PFSK-1 (cell line): ENCODE measurements around the gene INPP5A. TPM values are rescaled to one million over a fixed set of nuclear protein-coding genes. Genes with fewer than 3 reads are reported as not detected.

Source experiments
- FOXP2 ChIP-seq: optimal IDR thresholded peaks from 2 replicates; pipeline ENCODE3; 2011; ENCODE audit warnings: borderline replicate concordance, control low read depth, inconsistent platforms; ENCODE audit not compliant: insufficient read depth; ENCODE audit errors: extremely low read length, extremely low read depth
- POLR2AphosphoS5 ChIP-seq: IDR thresholded peaks from 2 replicates; pipeline ENCODE4 v1.6.1; 2012; ENCODE audit warnings: low read depth, mild to moderate bottlenecking, control low read depth, low read length, moderate library complexity
- SIN3A ChIP-seq: IDR thresholded peaks from 2 replicates; pipeline ENCODE4 v1.6.1; 2012; ENCODE audit warnings: mild to moderate bottlenecking, low read length, moderate library complexity, borderline replicate concordance; ENCODE audit not compliant: insufficient read depth
- TAF1 ChIP-seq: IDR thresholded peaks from 2 replicates; pipeline ENCODE4 v1.6.1; 2012; ENCODE audit warnings: low read length, control low read depth, borderline replicate concordance; ENCODE audit not compliant: insufficient read depth
- polyA plus RNA-seq: library from polyadenylated mRNA; unstranded; fragments of >200 nt; gene quantifications from one replicate; pipeline ENCODE4 v1.2.1, GENCODE V29; 2012; ENCODE audit warnings: low read depth, missing spikeins; ENCODE audit not compliant: insufficient read length
- TF ChIP-seq, protein P1 (sequence below), 2 experiments: IDR thresholded peaks; 2 replicates each; pipeline versions ENCODE4 v1.6.1 to v1.8.0; 2011 to 2012; ENCODE audit warnings: low read depth in 2 of 2, low read length in 2 of 2, control low read depth in 1 of 2, inconsistent platforms in 1 of 2, mild to moderate bottlenecking in 1 of 2, moderate library complexity in 1 of 2; ENCODE audit not compliant: insufficient read depth in 1 of 2

INPP5A gene, protein sequence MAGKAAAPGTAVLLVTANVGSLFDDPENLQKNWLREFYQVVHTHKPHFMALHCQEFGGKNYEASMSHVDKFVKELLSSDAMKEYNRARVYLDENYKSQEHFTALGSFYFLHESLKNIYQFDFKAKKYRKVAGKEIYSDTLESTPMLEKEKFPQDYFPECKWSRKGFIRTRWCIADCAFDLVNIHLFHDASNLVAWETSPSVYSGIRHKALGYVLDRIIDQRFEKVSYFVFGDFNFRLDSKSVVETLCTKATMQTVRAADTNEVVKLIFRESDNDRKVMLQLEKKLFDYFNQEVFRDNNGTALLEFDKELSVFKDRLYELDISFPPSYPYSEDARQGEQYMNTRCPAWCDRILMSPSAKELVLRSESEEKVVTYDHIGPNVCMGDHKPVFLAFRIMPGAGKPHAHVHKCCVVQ
- 16.9 TPM for polyA plus RNA-seq

DNA sequence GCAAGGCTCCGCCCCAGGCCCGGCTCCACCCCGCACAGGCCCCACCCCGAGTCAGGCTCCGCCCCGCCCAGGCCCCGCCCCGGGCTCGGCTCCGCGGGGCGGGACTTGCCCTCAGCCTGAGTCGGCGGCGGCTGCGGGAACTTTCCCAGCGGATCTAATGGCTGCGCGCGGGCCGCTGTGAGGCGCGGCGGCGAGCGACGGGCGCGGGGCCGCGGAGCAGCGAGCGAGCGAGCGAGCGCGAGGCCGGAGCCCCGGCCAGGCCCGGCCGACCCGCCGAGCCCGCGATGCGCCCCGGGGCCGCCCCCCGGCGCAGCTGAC, at the start of gene INPP5A:
Gene INPP5A (plus strand): TSS at position 104 of the 318 bp plus-strand sequence. CDS start 310 bp downstream, outside the sequence.
- TF ChIP-seq POLR2AphosphoS5 (peak; percentile 37; the same call in 1 of the 2 replicates), SIN3A (no peak)

DNA sequence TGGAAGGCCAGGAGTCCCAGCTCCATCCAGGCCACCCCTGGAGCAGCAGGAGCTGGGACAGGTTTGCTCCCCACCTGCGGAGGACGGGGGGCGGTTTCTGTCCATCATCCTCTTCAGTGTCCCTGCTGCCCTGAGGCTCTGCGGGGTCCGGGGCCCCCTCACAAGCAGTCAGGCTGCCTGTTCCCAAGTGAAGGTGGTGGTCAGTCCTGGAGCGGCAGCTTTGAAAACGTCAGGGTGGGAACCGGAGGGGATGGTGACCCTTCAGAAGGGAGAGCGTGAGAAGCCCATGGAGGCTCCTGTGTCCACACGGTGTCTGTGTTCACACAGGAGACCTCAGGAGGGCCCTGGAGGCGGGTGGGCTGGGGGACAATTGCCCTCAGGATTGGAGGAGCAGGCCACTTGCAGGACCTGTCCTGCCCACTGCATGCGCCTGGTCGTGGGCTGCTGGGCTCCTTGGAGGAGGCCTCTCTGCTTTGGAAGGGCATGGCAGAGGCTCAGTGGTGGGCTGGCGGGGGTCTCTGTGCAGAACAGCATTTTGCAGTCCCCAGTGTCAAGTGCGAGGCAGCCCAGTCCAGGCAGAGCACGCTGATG, 49.3 kb upstream of the INPP5A start:
- TF ChIP-seq, protein P1, sequence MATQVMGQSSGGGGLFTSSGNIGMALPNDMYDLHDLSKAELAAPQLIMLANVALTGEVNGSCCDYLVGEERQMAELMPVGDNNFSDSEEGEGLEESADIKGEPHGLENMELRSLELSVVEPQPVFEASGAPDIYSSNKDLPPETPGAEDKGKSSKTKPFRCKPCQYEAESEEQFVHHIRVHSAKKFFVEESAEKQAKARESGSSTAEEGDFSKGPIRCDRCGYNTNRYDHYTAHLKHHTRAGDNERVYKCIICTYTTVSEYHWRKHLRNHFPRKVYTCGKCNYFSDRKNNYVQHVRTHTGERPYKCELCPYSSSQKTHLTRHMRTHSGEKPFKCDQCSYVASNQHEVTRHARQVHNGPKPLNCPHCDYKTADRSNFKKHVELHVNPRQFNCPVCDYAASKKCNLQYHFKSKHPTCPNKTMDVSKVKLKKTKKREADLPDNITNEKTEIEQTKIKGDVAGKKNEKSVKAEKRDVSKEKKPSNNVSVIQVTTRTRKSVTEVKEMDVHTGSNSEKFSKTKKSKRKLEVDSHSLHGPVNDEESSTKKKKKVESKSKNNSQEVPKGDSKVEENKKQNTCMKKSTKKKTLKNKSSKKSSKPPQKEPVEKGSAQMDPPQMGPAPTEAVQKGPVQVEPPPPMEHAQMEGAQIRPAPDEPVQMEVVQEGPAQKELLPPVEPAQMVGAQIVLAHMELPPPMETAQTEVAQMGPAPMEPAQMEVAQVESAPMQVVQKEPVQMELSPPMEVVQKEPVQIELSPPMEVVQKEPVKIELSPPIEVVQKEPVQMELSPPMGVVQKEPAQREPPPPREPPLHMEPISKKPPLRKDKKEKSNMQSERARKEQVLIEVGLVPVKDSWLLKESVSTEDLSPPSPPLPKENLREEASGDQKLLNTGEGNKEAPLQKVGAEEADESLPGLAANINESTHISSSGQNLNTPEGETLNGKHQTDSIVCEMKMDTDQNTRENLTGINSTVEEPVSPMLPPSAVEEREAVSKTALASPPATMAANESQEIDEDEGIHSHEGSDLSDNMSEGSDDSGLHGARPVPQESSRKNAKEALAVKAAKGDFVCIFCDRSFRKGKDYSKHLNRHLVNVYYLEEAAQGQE (IDR thresholded peaks at IDR 0.05; ENCODE audit: insufficient read depth in 1 of 2, low read depth in 2 of 2, low read length in 2 of 2): no peak

DNA sequence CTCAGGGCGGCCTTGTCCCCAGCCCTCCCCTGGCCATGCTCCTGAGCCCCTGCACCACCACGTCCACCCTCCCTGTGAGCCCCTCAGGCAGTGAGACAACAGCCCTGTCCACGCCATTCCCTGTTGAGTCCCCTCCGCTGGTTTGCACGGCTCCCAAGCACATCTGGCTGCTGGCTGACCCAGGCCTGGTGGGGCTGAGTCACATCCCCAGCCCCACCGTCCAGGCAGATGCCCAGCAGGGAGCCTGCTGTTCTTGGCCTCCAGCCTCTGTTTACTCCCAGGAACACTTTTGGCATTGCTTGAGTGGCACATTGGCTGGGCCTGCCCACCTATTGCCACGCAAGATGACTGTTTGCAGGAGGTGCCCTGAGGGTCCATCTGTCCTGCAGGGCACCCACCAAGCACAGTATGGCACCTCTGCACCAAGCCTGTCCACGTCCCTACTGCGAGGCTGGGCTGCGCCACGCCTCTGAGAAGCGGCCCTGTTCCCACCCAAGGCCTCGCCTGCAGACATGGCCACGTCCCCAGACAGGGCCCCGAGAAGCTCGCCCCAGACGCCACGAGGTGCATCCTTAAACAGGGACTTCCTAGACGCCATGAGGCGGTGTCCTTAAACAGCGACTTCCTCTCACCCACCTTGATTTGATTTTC, 48.4 kb upstream of the INPP5A start:
- TF ChIP-seq, protein P1 (IDR thresholded peaks at IDR 0.05; ENCODE audit: insufficient read depth in 1 of 2, low read depth in 2 of 2, low read length in 2 of 2): no peak
- TF ChIP-seq TAF1 (no peak), POLR2AphosphoS5 (no peak), SIN3A (no peak), FOXP2 (no peak)

DNA sequence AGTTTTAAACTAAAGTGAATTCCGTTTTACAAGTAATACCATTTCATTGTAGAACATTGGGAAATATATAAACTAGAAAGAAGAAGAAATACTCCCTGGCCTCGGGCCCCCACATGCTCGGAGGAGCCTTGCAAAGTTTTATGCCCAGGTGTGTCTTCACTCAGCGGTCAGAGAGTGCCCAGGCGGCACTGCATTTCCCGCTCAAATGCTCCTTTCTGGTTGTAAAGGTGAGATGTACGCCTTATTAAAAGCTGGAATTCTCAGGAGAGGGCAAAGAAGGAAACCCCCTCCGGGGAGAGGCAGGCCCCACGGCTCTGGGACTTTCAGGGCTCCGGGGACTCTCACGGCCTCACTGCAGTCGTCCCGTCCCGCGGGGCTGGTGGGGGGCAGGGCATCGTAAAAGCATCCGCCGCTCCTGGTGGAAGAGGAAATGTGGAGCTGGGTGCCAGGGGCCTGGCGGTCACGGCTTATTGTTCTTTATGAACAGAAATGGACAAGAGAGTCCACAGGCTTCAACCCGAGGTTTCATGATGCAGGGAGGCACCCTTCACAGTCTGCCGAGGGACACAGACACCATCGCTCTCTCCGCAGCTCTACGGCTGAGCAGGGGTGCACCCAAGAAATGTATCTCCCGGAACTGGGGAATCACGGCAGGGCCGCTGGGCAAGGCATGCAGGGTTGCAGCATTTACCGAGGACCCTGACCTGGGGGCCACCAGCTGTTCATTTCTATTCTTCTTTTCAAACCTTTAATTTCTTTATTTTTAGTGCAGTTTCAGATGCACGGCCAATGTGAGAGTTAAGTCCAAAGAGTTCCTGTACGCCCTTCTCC, 47.7 kb upstream of the INPP5A start:
- TF ChIP-seq, protein P1 (IDR thresholded peaks at IDR 0.05; ENCODE audit: insufficient read depth in 1 of 2, low read depth in 2 of 2, low read length in 2 of 2): no peak
- TF ChIP-seq POLR2AphosphoS5: no peak
- no peak for TF ChIP-seq TAF1

DNA sequence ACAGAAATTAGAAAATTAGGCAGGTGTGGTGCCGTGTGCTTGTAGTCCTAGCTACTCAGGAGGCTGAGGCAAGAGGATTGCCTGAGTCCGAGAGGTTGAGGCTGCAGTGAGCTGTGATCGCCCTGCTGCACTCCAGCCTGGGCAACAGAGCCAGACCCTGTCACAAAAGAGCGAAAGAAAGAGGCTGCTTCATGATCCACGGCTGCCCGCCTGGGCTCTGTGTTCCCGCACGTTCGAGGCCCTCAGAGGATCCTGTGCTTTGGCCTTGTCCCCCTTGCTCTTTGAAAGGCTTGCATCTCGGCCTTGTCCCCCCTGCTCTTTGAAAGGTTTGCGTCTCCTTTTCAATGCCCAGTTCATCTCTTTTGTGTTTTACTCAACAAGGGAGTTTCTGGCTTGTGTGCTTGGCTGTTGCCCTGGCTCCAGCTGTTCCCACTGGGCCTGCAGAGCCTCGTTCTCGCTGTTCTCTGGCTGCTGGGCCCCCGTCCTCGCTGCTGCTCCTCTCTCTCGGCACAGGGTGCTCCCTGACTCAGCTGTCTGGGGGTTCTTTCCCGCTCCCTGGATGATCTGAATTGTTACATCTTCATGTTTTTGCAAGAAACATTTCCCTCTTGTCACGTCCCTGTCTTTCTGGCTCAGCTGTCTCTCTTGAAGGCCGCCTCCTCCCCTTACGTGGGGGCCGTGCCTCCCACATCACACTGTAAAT, 45.1 kb upstream of the INPP5A start:
- TF ChIP-seq FOXP2 (no peak), POLR2AphosphoS5 (no peak), TAF1 (no peak), SIN3A (no peak)
- TF ChIP-seq, protein P1 (IDR thresholded peaks at IDR 0.05; ENCODE audit: insufficient read depth in 1 of 2, low read depth in 2 of 2, low read length in 2 of 2): no peak
